Measurements from ENCODE around the gene ELOVL1. TPM values are rescaled to one million over a fixed set of nuclear protein-coding genes. Genes with fewer than 3 reads are reported as not detected.

Gene ELOVL1
- total RNA-seq, 1 donor from 2014 or later = 40.3 TPM

GRCh38 chr1:43368646-43369020 is 822 bp upstream of the ELOVL1 start:
- no peak for DNase-seq (ENCODE audit: low spot score in 2 of 2, unreplicated experiment in 2 of 2)

GRCh38 chr1:43367026-43367903 is 546 bp downstream of the ELOVL1 start:
- Mint-ChIP-seq H3K27me3 (ENCODE audit: low read depth) (no peaks in the 10 kb centered on the region), H3K9me3 (no peaks in the 10 kb centered on the region), H3K4me1 (peaks cover 29% of the 10 kb centered on the region), H3K36me3 (peaks cover 11% of the 10 kb centered on the region), H3K27ac (peak overlapping the region; percentile 89), H3K4me3 (peak overlapping the region; percentile 76)
- peak in 1 of 2 experiments; percentile 51 for DNase-seq (ENCODE audit: low spot score in 2 of 2, unreplicated experiment in 2 of 2)
- TF ChIP-seq CTCF (IDR thresholded peaks at IDR 0.05; ENCODE audit: unreplicated experiment) = no peak

More at GRCh38 chr1:43368646-43369020, 822 bp upstream of the ELOVL1 start:
- Mint-ChIP-seq H3K27me3 (ENCODE audit: low read depth) (no peaks in the 10 kb centered on the region), H3K27ac (peak overlapping the region; percentile 85), H3K9me3 (no peaks in the 10 kb centered on the region), H3K4me3 (peak overlapping the region; percentile 68), H3K4me1 (peaks cover 29% of the 10 kb centered on the region), H3K36me3 (peaks cover 6% of the 10 kb centered on the region)
- no peak for TF ChIP-seq CTCF (IDR thresholded peaks at IDR 0.05; ENCODE audit: unreplicated experiment)

- TF ChIP-seq CTCF (IDR thresholded peaks at IDR 0.05; ENCODE audit: unreplicated experiment) = no peak
- peak overlapping the region; percentile 89 for H3K27ac Mint-ChIP-seq
- peak overlapping the region; percentile 76 for H3K4me3 Mint-ChIP-seq
- peaks cover 17% of the 10 kb centered on the region for H3K36me3 Mint-ChIP-seq
- H3K4me1 Mint-ChIP-seq = peaks cover 29% of the 10 kb centered on the region
- no peaks in the 10 kb centered on the region for H3K27me3 Mint-ChIP-seq (ENCODE audit: low read depth)
- no peaks in the 10 kb centered on the region for H3K9me3 Mint-ChIP-seq
- DNase-seq (ENCODE audit: low spot score in 2 of 2, unreplicated experiment in 2 of 2) = no peak
Measured at GRCh38 chr1:43366601-43367025, 1.2 kb downstream of the ELOVL1 start.

GRCh38 chr1:43366179-43366578 is 1.6 kb downstream of the ELOVL1 start:
- Mint-ChIP-seq H3K27ac (peak overlapping the region; percentile 82), H3K9me3 (no peaks in the 10 kb centered on the region), H3K36me3 (peaks cover 21% of the 10 kb centered on the region), H3K27me3 (ENCODE audit: low read depth) (no peaks in the 10 kb centered on the region), H3K4me3 (peak overlapping the region; percentile 76), H3K4me1 (peaks cover 34% of the 10 kb centered on the region)
- TF ChIP-seq CTCF (IDR thresholded peaks at IDR 0.05; ENCODE audit: unreplicated experiment) = no peak
- peak in 1 of 2 experiments; percentile 51 for DNase-seq (ENCODE audit: low spot score in 2 of 2, unreplicated experiment in 2 of 2)

- H3K27me3 Mint-ChIP-seq (ENCODE audit: low read depth) = no peaks in the 10 kb centered on the region
- peak overlapping the region; percentile 76 for H3K4me3 Mint-ChIP-seq
- H3K4me1 Mint-ChIP-seq = peaks cover 38% of the 10 kb centered on the region
- TF ChIP-seq CTCF (IDR thresholded peaks at IDR 0.05; ENCODE audit: unreplicated experiment) = no peak
- no peaks in the 10 kb centered on the region for H3K9me3 Mint-ChIP-seq
- DNase-seq (ENCODE audit: low spot score in 2 of 2, unreplicated experiment in 2 of 2) = no peak
- H3K27ac Mint-ChIP-seq = peak overlapping the region; percentile 82
- peaks cover 22% of the 10 kb centered on the region for H3K36me3 Mint-ChIP-seq
Measured at GRCh38 chr1:43365678-43366077, 2.1 kb downstream of the ELOVL1 start.

Measured in mesothelial cell of epicardium (in vitro differentiated cells).